EL (cell line): ENCODE data around the gene KPNB1.
A peak's percentile ranks its signal among the peaks of the same experiment; 100 is the strongest.
"Not testable (repeated sequence)": the region's sequence is repeated elsewhere in the genome, so short reads cannot be mapped to it uniquely, and the experiment has no call there.

Experiments used
- DNase-seq: peaks from one replicate; pipeline ENCODE4 v3.0.0-alpha.2; 2016

The KPNB1 gene

GRCh38 chr17:47682727-47683126 is 33.0 kb downstream of the KPNB1 start:
- not testable (repeated sequence) for DNase-seq

GRCh38 chr17:47684025-47684424 is 34.3 kb downstream of the KPNB1 start:
- DNase-seq = no peak

GRCh38 chr17:47684535-47685193 is 34.9 kb downstream of the KPNB1 start:
- DNase-seq = no peak

- DNase-seq = no peak
Observed at GRCh38 chr17:47685556-47686275, 36.0 kb downstream of the KPNB1 start.

- DNase-seq = peak; percentile 52
Observed at GRCh38 chr17:47686276-47686635, 36.5 kb downstream of the KPNB1 start.

GRCh38 chr17:47686664-47687327 is 37.1 kb downstream of the KPNB1 start:
- DNase-seq = peak; percentile 53

GRCh38 chr17:47687328-47687690 is 37.6 kb downstream of the KPNB1 start:
- DNase-seq = no peak

GRCh38 chr17:47687748-47688147 is 38.0 kb downstream of the KPNB1 start:
- no peak for DNase-seq

GRCh38 chr17:47690121-47690520 is 40.4 kb downstream of the KPNB1 start:
- no peak for DNase-seq

GRCh38 chr17:47692137-47692894 is 42.6 kb downstream of the KPNB1 start:
- DNase-seq = no peak

- DNase-seq = no peak
Observed at GRCh38 chr17:47692895-47693730, 43.4 kb downstream of the KPNB1 start.

- DNase-seq = peak; percentile 54
Observed at GRCh38 chr17:47693731-47694580, 44.2 kb downstream of the KPNB1 start, which contains the start of gene TBKBP1. Gene TBKBP1 (plus strand): TSS chr17:47694161. CDS start chr17:47696113, 1,952 bp downstream.

GRCh38 chr17:47694581-47695428 is 45.1 kb downstream of the KPNB1 start:
- peak; percentile 43 for DNase-seq

GRCh38 chr17:47695429-47696376 is 46.0 kb downstream of the KPNB1 start:
- DNase-seq = no peak

- DNase-seq = no peak
Observed at GRCh38 chr17:47696717-47697642, 47.3 kb downstream of the KPNB1 start.

GRCh38 chr17:47697906-47698711 is 48.4 kb downstream of the KPNB1 start:
- no peak for DNase-seq
